Measurements from ENCODE around the gene RASSF8.

GRCh38 chr12:25914551-25914950 is 43.9 kb upstream of the RASSF8 start:
- TF ChIP-seq, protein P1, sequence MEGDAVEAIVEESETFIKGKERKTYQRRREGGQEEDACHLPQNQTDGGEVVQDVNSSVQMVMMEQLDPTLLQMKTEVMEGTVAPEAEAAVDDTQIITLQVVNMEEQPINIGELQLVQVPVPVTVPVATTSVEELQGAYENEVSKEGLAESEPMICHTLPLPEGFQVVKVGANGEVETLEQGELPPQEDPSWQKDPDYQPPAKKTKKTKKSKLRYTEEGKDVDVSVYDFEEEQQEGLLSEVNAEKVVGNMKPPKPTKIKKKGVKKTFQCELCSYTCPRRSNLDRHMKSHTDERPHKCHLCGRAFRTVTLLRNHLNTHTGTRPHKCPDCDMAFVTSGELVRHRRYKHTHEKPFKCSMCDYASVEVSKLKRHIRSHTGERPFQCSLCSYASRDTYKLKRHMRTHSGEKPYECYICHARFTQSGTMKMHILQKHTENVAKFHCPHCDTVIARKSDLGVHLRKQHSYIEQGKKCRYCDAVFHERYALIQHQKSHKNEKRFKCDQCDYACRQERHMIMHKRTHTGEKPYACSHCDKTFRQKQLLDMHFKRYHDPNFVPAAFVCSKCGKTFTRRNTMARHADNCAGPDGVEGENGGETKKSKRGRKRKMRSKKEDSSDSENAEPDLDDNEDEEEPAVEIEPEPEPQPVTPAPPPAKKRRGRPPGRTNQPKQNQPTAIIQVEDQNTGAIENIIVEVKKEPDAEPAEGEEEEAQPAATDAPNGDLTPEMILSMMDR (conservative IDR thresholded peaks at IDR 0.05; ENCODE audit: low read depth, low read length), result no peak
- TF ChIP-seq EZH2 (IDR thresholded peaks at IDR 0.05; ENCODE audit: low read length, unreplicated experiment) (no peak), EZH2phosphoT487 (IDR thresholded peaks at IDR 0.05; ENCODE audit: borderline replicate concordance, low read length) (no peak)
